HG03432 (cell line): ENCODE results near the gene GALNTL6.

Source experiments
- ATAC-seq: cut with Tn5 transposase; IDR thresholded peaks from one replicate; pipeline ENCODE4 v1.9.1; 2021; ENCODE audit warnings: mild to moderate bottlenecking, moderate library complexity; ENCODE audit not compliant: unreplicated experiment

GALNTL6 gene

GRCh38 chr4:171876636-171877035 is 63.4 kb downstream of the GALNTL6 start:
- no peak for ATAC-seq

GRCh38 chr4:171880136-171880535 is 66.9 kb downstream of the GALNTL6 start:
- no peak for ATAC-seq

GRCh38 chr4:171889681-171890080 is 76.5 kb downstream of the GALNTL6 start:
- no peak for ATAC-seq

- ATAC-seq: peak; percentile 94
Observed at GRCh38 chr4:171891038-171891437, 77.8 kb downstream of the GALNTL6 start.

- ATAC-seq: no peak
Observed at GRCh38 chr4:171896426-171896825, 83.2 kb downstream of the GALNTL6 start.

- ATAC-seq: peak; percentile 72
Observed at GRCh38 chr4:171919314-171919713, 106.1 kb downstream of the GALNTL6 start.

GRCh38 chr4:171920901-171921300 is 107.7 kb downstream of the GALNTL6 start:
- ATAC-seq: no peak

- ATAC-seq: no peak
Observed at GRCh38 chr4:171924746-171925376, 111.7 kb downstream of the GALNTL6 start.

- no peak for ATAC-seq
Observed at GRCh38 chr4:171928336-171928735, 115.1 kb downstream of the GALNTL6 start.

GRCh38 chr4:171929477-171929876 is 116.3 kb downstream of the GALNTL6 start:
- ATAC-seq: no peak

GRCh38 chr4:171929907-171930306 is 116.7 kb downstream of the GALNTL6 start:
- ATAC-seq: no peak

GRCh38 chr4:171932238-171932637 is 119.0 kb downstream of the GALNTL6 start:
- ATAC-seq: no peak

GRCh38 chr4:171940656-171941055 is 127.5 kb downstream of the GALNTL6 start:
- no peak for ATAC-seq

GRCh38 chr4:171947400-171947799 is 134.2 kb downstream of the GALNTL6 start:
- no peak for ATAC-seq

- no peak for ATAC-seq
Observed at GRCh38 chr4:171948038-171948437, 134.8 kb downstream of the GALNTL6 start.

- no peak for ATAC-seq
Observed at GRCh38 chr4:171954650-171955049, 141.4 kb downstream of the GALNTL6 start.

GRCh38 chr4:171956678-171957077 is 143.5 kb downstream of the GALNTL6 start:
- ATAC-seq: no peak

GRCh38 chr4:171962110-171962509 is 148.9 kb downstream of the GALNTL6 start:
- no peak for ATAC-seq

- no peak for ATAC-seq
Observed at GRCh38 chr4:171966356-171966755, 153.2 kb downstream of the GALNTL6 start.

GRCh38 chr4:171978216-171978615 is 165.0 kb downstream of the GALNTL6 start:
- no peak for ATAC-seq

GRCh38 chr4:171979461-171979860 is 166.3 kb downstream of the GALNTL6 start:
- no peak for ATAC-seq

- no peak for ATAC-seq
Observed at GRCh38 chr4:171981185-171981584, 168.0 kb downstream of the GALNTL6 start.
